Tibial artery (tissue), 4 donors: ENCODE results near the gene LIPM.

Experiments used
- DNase-seq, 2 donors: peaks; one replicate each; pipeline ENCODE4 v3.0.0-alpha.2; 2019
- H3K27ac ChIP-seq, 2 donors: fragments of 200-600 bp; sonication (generic) in 1 of 2; 1 replicate in 1 of 2; 2 replicates in 1 of 2; pipeline ENCODE4 v1.5.1; 2018 to 2019; ENCODE audit warnings: mild to moderate bottlenecking in 1 of 2
- H3K27me3 ChIP-seq, 2 donors: fragments of 200-600 bp; sonication (generic) in 1 of 2; one replicate each; pipeline versions ENCODE4 v1.5.1 to v1.6.0; 2016 to 2019
- H3K36me3 ChIP-seq, 3 donors: fragments of 200-600 bp; sonication (generic) in 2 of 3; one replicate each; pipeline ENCODE4 v1.5.1; 2016 to 2019; ENCODE audit warnings: mild to moderate bottlenecking in 2 of 3
- H3K4me1 ChIP-seq, 4 donors: fragments of 200-600 bp; sonication (generic) in 2 of 4; 1 replicate in 3 of 4; 2 replicates in 1 of 4; pipeline ENCODE4 v1.5.1; 2016 to 2019
- H3K4me3 ChIP-seq, 2 donors: fragments of 200-600 bp; sonication (generic) in 1 of 2; 1 replicate in 1 of 2; 2 replicates in 1 of 2; pipeline ENCODE4 v1.5.1; 2018 to 2019; ENCODE audit warnings: mild to moderate bottlenecking in 2 of 2
- H3K9me3 ChIP-seq, 3 donors: fragments of 200-600 bp; sonication (generic) in 1 of 3; one replicate each; pipeline ENCODE4 v1.5.1; 2016 to 2019
- intact Hi-C: fragments of 100-400 bp; cut with DNase I; formaldehyde crosslinking; loops from one replicate; pipeline ENCODE4 v1.15.0; 2023; ENCODE audit warnings: low total_unique reads
- TF ChIP-seq, protein P1 (sequence below), 2 experiments: fragments of 200-600 bp in 1 of 2; fragments of 450-650 bp in 1 of 2; IDR thresholded peaks; one replicate each; pipeline ENCODE4 v1.5.1; 2017 to 2019; ENCODE audit warnings: antibody characterized with exemption in 2 of 2, mild to moderate bottlenecking in 1 of 2, moderate library complexity in 1 of 2

LIPM gene

DNA sequence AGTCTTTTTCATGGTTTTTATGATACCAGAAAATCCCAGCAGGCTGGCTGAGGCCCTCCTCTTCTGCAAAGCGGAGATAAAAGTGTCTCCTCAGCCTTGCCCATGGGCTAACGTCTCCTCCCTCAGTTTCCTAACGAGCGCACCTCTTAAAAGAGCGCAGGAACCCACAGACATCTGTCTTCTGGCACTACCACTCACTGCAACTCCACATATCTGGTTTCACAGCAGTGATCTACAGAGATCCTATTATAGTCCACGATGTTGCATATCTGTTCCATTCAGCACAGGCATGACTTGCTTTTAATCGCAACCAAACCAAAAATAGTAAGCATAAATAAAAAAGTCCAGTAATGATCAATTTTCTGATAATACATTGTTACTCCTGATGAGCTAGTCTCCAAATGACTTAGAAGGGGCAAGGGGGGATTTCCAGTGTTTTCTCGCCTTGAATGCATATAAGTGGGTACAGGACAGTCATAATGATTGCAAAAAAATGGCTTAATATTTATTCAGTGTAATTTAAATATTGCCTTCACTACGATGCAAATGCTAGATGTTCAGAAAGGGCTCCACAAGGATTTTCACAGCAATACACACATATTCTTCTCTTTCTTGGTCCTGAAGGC, 28.2 kb downstream of the LIPM start:
- Histone ChIP-seq H3K4me3 (no peak overlapping the region), H3K9me3 (no peaks in the 10 kb centered on the region), H3K36me3 (no peaks in the 10 kb centered on the region), H3K27me3 (no peaks in the 10 kb centered on the region), H3K4me1 (no peaks in the 10 kb centered on the region), H3K27ac (no peak overlapping the region)
- intact Hi-C loops, result loop anchor here (2.0 to 10.0 kb wide), 2 partner anchors 46 to 154 kb away; no protein-coding TSS in a partner anchor
- DNase-seq, result no peak
- TF ChIP-seq, protein P1, sequence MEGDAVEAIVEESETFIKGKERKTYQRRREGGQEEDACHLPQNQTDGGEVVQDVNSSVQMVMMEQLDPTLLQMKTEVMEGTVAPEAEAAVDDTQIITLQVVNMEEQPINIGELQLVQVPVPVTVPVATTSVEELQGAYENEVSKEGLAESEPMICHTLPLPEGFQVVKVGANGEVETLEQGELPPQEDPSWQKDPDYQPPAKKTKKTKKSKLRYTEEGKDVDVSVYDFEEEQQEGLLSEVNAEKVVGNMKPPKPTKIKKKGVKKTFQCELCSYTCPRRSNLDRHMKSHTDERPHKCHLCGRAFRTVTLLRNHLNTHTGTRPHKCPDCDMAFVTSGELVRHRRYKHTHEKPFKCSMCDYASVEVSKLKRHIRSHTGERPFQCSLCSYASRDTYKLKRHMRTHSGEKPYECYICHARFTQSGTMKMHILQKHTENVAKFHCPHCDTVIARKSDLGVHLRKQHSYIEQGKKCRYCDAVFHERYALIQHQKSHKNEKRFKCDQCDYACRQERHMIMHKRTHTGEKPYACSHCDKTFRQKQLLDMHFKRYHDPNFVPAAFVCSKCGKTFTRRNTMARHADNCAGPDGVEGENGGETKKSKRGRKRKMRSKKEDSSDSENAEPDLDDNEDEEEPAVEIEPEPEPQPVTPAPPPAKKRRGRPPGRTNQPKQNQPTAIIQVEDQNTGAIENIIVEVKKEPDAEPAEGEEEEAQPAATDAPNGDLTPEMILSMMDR (IDR thresholded peaks at IDR 0.05), result no peak

DNA sequence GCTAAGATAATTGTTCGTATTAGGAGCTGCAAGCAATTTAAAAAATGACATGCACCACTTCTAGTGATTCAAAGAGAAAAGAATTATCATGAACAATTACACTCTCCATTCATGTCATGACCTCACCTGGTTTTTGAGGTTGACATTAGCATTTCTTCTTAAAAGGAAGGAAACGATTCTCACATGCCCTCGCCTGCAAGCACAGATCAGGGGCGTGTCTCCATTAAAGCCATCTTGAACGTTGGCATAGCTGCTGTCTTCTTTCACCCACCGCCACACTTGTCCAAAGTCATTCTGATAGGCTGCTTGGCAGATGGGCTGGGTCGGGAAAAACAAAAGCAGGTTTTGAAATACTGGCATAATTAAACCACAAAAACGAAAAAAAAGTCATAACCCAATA, 29.2 kb downstream of the LIPM start:
- no peaks in the 10 kb centered on the region for H3K36me3 ChIP-seq
- no peak for DNase-seq
- no peaks in the 10 kb centered on the region for H3K9me3 ChIP-seq
- H3K4me3 ChIP-seq, result no peak overlapping the region
- no peak overlapping the region for H3K27ac ChIP-seq
- H3K27me3 ChIP-seq, result no peaks in the 10 kb centered on the region
- intact Hi-C loops, result loop anchor here (2.0 to 10.0 kb wide), 2 partner anchors 45 to 153 kb away; no protein-coding TSS in a partner anchor
- TF ChIP-seq, protein P1 (IDR thresholded peaks at IDR 0.05), result no peak
- no peaks in the 10 kb centered on the region for H3K4me1 ChIP-seq

DNA sequence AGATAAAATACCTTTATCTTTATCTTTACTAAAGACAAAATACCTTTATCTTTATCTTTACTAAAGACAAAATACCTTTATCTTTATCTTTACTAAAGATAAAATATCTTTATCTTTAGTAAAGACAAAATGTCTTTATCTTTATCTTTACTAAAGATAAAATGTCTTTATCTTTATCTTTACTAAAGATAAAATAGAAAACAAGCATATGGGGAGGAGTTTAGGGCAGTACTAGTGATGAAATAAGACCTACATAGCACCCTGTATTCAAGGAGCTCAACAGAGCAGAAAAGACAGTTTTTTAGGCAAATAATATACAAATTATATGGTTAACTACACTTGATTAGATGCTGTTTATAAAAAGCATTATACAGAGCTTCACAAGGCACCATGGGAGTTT, 29.8 kb downstream of the LIPM start:
- Histone ChIP-seq H3K27me3 (no peaks in the 10 kb centered on the region), H3K4me1 (no peaks in the 10 kb centered on the region), H3K36me3 (no peaks in the 10 kb centered on the region), H3K9me3 (no peaks in the 10 kb centered on the region), H3K27ac (no peak overlapping the region), H3K4me3 (no peak overlapping the region)
- intact Hi-C loops, result loop anchor here (10.0 kb wide), 1 partner anchor 152 kb away; no protein-coding TSS in a partner anchor
- TF ChIP-seq, protein P1 (IDR thresholded peaks at IDR 0.05), result no peak
- DNase-seq, result no peak

DNA sequence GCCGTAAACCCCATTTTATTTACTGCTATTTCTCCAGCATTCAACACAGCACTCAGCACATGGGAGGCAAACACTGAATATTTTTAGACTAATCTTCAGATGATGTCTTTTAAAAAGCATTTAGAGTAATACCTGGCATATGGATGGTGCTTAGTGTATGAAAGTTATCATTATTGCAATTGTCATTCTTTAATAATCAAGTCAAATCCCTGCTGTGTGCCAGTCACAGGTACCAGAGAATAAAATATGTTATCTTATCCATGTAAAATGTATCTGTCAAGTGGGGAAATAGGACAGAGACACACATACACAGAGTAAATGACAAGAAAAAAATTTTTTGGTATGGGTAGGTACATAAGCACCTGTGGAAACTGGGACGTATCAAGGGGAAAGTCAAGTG, 30.6 kb downstream of the LIPM start:
- DNase-seq, result no peak
- intact Hi-C loops, result loop anchor here (10.0 kb wide), 1 partner anchor 152 kb away; no protein-coding TSS in a partner anchor
- Histone ChIP-seq H3K27ac (no peak overlapping the region), H3K4me3 (no peak overlapping the region), H3K9me3 (no peaks in the 10 kb centered on the region), H3K4me1 (no peaks in the 10 kb centered on the region), H3K36me3 (no peaks in the 10 kb centered on the region), H3K27me3 (no peaks in the 10 kb centered on the region)
- TF ChIP-seq, protein P1 (IDR thresholded peaks at IDR 0.05), result no peak

DNA sequence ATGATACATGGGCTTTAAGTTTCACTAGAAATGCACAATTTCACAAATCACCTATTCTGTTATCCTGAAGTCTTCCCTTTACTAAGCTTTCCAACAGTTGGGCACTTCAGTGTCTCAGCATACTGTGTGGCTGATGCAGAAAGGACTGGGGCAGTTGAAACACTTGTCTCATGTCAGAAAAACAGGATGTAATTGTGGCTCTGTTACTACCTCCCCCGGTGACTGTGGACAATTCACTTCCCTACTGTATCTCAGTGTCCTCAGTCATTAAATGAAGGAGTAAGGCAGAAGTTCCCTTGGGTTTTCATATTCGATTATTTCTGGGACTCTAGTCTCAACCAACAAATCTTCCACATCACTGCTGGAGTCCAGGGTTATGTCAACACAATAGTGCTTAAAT, 31.2 kb downstream of the LIPM start:
- TF ChIP-seq, protein P1 (IDR thresholded peaks at IDR 0.05), result no peak
- no peaks in the 10 kb centered on the region for H3K4me1 ChIP-seq
- no peak for DNase-seq
- no peaks in the 10 kb centered on the region for H3K27me3 ChIP-seq
- no peaks in the 10 kb centered on the region for H3K9me3 ChIP-seq
- no peak overlapping the region for H3K4me3 ChIP-seq
- no peak overlapping the region for H3K27ac ChIP-seq
- intact Hi-C loops, result loop anchor here (10.0 kb wide), 1 partner anchor 151 kb away; no protein-coding TSS in a partner anchor
- no peaks in the 10 kb centered on the region for H3K36me3 ChIP-seq
